ENCODE data around the gene NEUROD1.

Gene NEUROD1

GRCh38 chr2:181632733-181633401, 47.5 kb downstream of the NEUROD1 start:
- no peak for DNase-seq

- DNase-seq, result no peak
Observed at GRCh38 chr2:181628590-181629585, 51.4 kb downstream of the NEUROD1 start.

- DNase-seq, result no peak
Observed at GRCh38 chr2:181627545-181627944, 52.8 kb downstream of the NEUROD1 start.

GRCh38 chr2:181626671-181627070, 53.6 kb downstream of the NEUROD1 start:
- DNase-seq, result no peak
